Upper lobe of left lung (tissue), 6 donors: ENCODE results near the gene ZNF557. TPM values are rescaled to one million over a fixed set of nuclear protein-coding genes. Genes with fewer than 3 reads are reported as not detected.

Experiments used
- ATAC-seq, 2 donors: fragments of 200-7000 bp; cut with Tn5 transposase; one replicate each; pipeline ENCODE4 v1.9.1; 2022; ENCODE audit warnings: mild to moderate bottlenecking in 2 of 2, moderate library complexity in 2 of 2; ENCODE audit not compliant: low FRiP score in 2 of 2
- DNase-seq, 2 donors: peaks; one replicate each; pipeline ENCODE4 v3.0.0-alpha.2; 2019 to 2020
- H3K27ac ChIP-seq, 4 donors: fragments of 200-600 bp; sonication (generic); one replicate each; pipeline ENCODE4 v1.5.1; 2016 to 2019
- H3K27me3 ChIP-seq, 4 donors: fragments of 200-600 bp; sonication (generic); one replicate each; pipeline ENCODE4 v1.5.1; 2017 to 2019
- H3K36me3 ChIP-seq, 4 donors: fragments of 200-600 bp; sonication (generic); one replicate each; pipeline ENCODE4 v1.5.1; 2016 to 2019
- H3K4me1 ChIP-seq, 4 donors: fragments of 200-600 bp; sonication (generic); one replicate each; pipeline ENCODE4 v1.5.1; 2018 to 2019
- H3K4me3 ChIP-seq, 4 donors: fragments of 200-600 bp; sonication (generic); one replicate each; pipeline ENCODE4 v1.5.1; 2017 to 2019; ENCODE audit warnings: mild to moderate bottlenecking in 2 of 4, moderate library complexity in 1 of 4
- H3K9me3 ChIP-seq, 4 donors: fragments of 200-600 bp; sonication (generic); one replicate each; pipeline ENCODE4 v1.5.1; 2018 to 2019
- EP300 ChIP-seq, 4 donors: sonication (generic); formaldehyde crosslinking; IDR thresholded peaks; one replicate each; pipeline ENCODE4 v1.5.1; 2017; ENCODE audit warnings: antibody characterized with exemption in 4 of 4, control low read depth in 2 of 4
- POLR2A ChIP-seq, 4 donors: fragments of 450-650 bp; IDR thresholded peaks; one replicate each; pipeline ENCODE4 v1.5.1; 2016 to 2017; ENCODE audit warnings: antibody characterized with exemption in 4 of 4, mild to moderate bottlenecking in 2 of 4
- POLR2AphosphoS5 ChIP-seq, 2 donors: sonication (generic); formaldehyde crosslinking; IDR thresholded peaks; one replicate each; pipeline ENCODE4 v1.5.1; 2017; ENCODE audit warnings: antibody characterized with exemption in 2 of 2
- WGBS, 2 donors: methylation state at CpG; one replicate each; pipeline ENCODE4 v1.1.5; 2017 to 2018; 5-methylcytosine and 5-hydroxymethylcytosine counted together
- total RNA-seq, 6 donors: library from RNA; depleted of rRNA in 4 of 6; stranded (reverse); fragments of >200 nt in 4 of 6; gene quantifications; one replicate each; pipeline versions ENCODE4 v1.1.0 to v1.2.1, GENCODE V29; 2016 to 2021
- TF ChIP-seq, protein P1 (sequence below), 6 experiments: fragments of 450-650 bp in 4 of 6; fragments of 200-600 bp in 2 of 6; sonication (generic) in 2 of 6; IDR thresholded peaks; one replicate each; pipeline ENCODE4 v1.5.1; 2016 to 2019; ENCODE audit warnings: antibody characterized with exemption in 6 of 6
- donor health status: DM: no; HTN: no; CAD: no; lungs with moderate emphysema.
- donor health status: DM: no; HTN: yes; CAD: no; lungs with severe emphysema.

Gene ZNF557
- total RNA-seq, 6 donors from 2014 or later = 2.4 to 22.0 (median 9.9) TPM

DNA sequence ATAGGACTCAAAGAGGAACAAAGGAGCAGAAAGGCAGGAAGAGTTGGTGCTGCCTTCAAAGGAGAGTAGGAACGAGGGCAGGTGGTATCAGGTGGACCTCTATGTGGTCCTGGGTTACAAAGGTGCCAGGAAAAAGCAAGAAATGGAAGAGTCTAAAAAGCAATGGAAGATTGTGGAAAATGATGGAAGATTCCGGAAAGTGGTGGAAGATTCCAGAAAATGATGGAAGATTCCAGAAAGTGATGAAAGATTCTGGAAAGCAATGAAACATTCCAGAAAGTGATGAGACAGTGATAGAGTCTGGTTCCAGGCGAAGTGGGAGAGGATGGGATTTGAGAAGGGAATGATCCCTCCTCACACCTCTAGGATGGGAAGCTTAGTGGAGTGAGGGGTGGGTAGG, 55.3 kb downstream of the ZNF557 start:
- 67 to 76% methylated on average over 3 of the region's 3 CpGs for WGBS, 2 donors
- no peak overlapping the region for H3K4me3 ChIP-seq

DNA sequence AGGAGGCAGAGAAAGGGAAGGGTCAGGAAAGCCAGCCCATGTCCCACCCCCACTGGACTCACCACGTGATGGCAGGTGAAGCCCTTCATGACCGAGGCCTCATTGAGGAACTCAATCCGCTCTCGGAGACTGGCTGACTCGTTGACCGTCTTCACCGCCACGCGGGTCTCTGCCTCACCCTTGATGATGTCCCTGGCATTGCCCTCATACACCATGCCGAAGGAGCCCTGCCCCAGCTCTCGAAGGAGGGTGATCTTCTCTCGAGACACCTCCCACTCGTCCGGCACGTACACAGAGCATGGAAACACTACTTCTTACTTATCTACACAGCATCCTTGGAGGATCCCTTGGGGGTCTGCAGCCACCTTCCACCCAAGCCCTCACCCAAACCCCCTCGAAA, 55.7 kb downstream of the ZNF557 start:
- no peaks in the 10 kb centered on the region for H3K4me1 ChIP-seq
- TF ChIP-seq EP300 (IDR thresholded peaks at IDR 0.05) = no peak
- TF ChIP-seq POLR2A (IDR thresholded peaks at IDR 0.05) = no peak
- TF ChIP-seq, protein P1, sequence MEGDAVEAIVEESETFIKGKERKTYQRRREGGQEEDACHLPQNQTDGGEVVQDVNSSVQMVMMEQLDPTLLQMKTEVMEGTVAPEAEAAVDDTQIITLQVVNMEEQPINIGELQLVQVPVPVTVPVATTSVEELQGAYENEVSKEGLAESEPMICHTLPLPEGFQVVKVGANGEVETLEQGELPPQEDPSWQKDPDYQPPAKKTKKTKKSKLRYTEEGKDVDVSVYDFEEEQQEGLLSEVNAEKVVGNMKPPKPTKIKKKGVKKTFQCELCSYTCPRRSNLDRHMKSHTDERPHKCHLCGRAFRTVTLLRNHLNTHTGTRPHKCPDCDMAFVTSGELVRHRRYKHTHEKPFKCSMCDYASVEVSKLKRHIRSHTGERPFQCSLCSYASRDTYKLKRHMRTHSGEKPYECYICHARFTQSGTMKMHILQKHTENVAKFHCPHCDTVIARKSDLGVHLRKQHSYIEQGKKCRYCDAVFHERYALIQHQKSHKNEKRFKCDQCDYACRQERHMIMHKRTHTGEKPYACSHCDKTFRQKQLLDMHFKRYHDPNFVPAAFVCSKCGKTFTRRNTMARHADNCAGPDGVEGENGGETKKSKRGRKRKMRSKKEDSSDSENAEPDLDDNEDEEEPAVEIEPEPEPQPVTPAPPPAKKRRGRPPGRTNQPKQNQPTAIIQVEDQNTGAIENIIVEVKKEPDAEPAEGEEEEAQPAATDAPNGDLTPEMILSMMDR (IDR thresholded peaks at IDR 0.05) = no peak
- no peak for TF ChIP-seq POLR2AphosphoS5 (IDR thresholded peaks at IDR 0.05)
- ATAC-seq (no peak), DNase-seq (peak in 1 of 2 donors; percentile 19)
- H3K9me3 ChIP-seq = peaks cover 9 to 21% (median 15%) of the 10 kb centered on the region in 4 donors
- H3K4me3 ChIP-seq = no peak overlapping the region
- no peak overlapping the region for H3K27ac ChIP-seq
- H3K27me3 ChIP-seq = no peaks in the 10 kb centered on the region
- H3K36me3 ChIP-seq = peaks cover 41 to 85% (median 56%) of the 10 kb centered on the region in 4 donors
- WGBS, 2 donors = 95% methylated on average over 8 to 16 of the region's 16 CpGs

More for the DNA sequence above, 55.3 kb downstream of the ZNF557 start:
- ATAC-seq (no peak), DNase-seq (no peak)
- Histone ChIP-seq H3K9me3 (peaks cover 9 to 21% (median 15%) of the 10 kb centered on the region in 4 donors), H3K4me1 (no peaks in the 10 kb centered on the region), H3K27me3 (no peaks in the 10 kb centered on the region), H3K36me3 (peaks cover 41 to 85% (median 55%) of the 10 kb centered on the region in 4 donors), H3K27ac (no peak overlapping the region)
- TF ChIP-seq EP300 (IDR thresholded peaks at IDR 0.05) = no peak
- no peak for TF ChIP-seq POLR2AphosphoS5 (IDR thresholded peaks at IDR 0.05)
- no peak for TF ChIP-seq POLR2A (IDR thresholded peaks at IDR 0.05)
- TF ChIP-seq, protein P1 (IDR thresholded peaks at IDR 0.05) = no peak

DNA sequence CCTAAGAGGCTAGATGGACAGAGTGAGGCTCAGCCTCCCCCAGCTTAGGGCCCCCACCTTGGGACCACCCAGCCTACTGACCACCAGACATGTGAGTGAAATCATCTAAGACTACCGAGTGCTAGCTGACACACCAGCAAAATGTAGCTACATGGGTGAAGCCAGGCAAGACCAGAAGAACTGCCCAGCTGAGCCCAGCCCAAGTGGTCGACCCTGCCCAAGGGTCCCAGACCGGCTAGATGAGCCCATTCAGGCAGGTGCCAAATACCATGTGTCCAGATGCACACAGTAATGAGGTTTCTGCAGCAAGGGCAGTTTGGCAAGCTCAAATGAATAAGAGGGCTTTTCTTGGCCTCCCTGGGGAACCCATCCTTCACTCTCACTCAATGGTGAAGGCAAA, 56.6 kb downstream of the ZNF557 start:
- DNase-seq (no peak), ATAC-seq (no peak)
- WGBS, 2 donors = 100% methylated on average over 1 to 3 of the region's 3 CpGs
- Histone ChIP-seq H3K4me1 (no peaks in the 10 kb centered on the region), H3K27ac (no peak overlapping the region), H3K4me3 (no peak overlapping the region), H3K36me3 (peaks cover 37 to 83% (median 59%) of the 10 kb centered on the region in 4 donors), H3K27me3 (no peaks in the 10 kb centered on the region), H3K9me3 (peaks cover 9 to 21% (median 15%) of the 10 kb centered on the region in 4 donors)
- TF ChIP-seq POLR2AphosphoS5 (IDR thresholded peaks at IDR 0.05) (no peak), EP300 (IDR thresholded peaks at IDR 0.05) (no peak), POLR2A (IDR thresholded peaks at IDR 0.05) (no peak)
- TF ChIP-seq, protein P1 (IDR thresholded peaks at IDR 0.05) = no peak

DNA sequence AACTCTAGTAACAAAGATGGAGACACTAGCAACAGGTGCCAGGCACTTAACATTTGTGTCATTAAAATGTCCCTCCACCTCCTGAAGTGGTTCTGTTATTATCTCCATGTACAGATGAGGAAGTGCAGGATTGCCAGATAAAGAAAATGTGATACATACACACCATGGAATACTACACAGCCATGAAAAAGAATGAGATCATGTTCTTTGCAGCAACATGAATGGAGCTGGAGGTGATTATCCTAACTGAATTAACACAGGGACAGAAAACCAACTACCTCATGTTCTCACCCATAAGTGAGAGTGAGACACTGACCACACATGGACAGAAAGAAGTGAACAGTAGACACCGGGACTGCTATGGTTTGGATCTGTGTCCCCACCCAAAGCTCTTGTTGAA, 60.5 kb downstream of the ZNF557 start:
- WGBS, 2 donors = 100% methylated on average over 1 of the region's 1 CpG
- ATAC-seq (no peak), DNase-seq (no peak)
- Histone ChIP-seq H3K27me3 (no peaks in the 10 kb centered on the region), H3K4me3 (no peak overlapping the region), H3K36me3 (peaks cover 25 to 70% (median 49%) of the 10 kb centered on the region in 4 donors), H3K9me3 (peaks cover 9 to 21% (median 14%) of the 10 kb centered on the region in 4 donors), H3K27ac (no peak overlapping the region), H3K4me1 (no peaks in the 10 kb centered on the region)
- TF ChIP-seq EP300 (IDR thresholded peaks at IDR 0.05) (no peak), POLR2A (IDR thresholded peaks at IDR 0.05) (no peak), POLR2AphosphoS5 (IDR thresholded peaks at IDR 0.05) (no peak)
- TF ChIP-seq, protein P1 (IDR thresholded peaks at IDR 0.05) = no peak

DNA sequence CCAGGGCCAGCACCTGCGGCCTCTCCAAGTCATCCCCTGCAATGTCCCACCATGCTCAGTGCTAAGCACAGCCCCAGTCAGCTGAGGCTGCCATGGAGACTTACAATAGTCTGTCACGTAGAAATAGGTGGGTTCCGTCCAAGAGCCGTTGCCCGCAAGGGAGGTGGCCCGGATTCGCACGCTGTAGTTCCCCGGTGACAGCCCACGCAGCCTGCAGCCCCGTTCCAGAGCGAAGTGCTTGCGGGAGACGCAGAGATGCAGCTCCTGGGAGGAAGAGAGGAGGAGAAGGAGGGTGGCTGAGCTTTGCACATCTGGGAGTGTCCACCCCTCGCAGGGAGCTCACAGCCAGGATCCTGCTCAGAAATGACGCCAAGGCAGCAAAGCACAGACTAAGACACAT, 62.6 kb downstream of the ZNF557 start:
- no peaks in the 10 kb centered on the region for H3K27me3 ChIP-seq
- H3K4me1 ChIP-seq = no peaks in the 10 kb centered on the region
- H3K4me3 ChIP-seq = no peak overlapping the region
- H3K9me3 ChIP-seq = peaks cover 0 to 3% (median 0%) of the 10 kb centered on the region in 4 donors
- peak in 1 of 2 donors; percentile 49 for DNase-seq
- H3K27ac ChIP-seq = no peak overlapping the region
- WGBS, 2 donors = 94 to 97% methylated on average over 16 of the region's 16 CpGs
- no peak for TF ChIP-seq POLR2AphosphoS5 (IDR thresholded peaks at IDR 0.05)
- no peak for TF ChIP-seq POLR2A (IDR thresholded peaks at IDR 0.05)
- TF ChIP-seq EP300 (IDR thresholded peaks at IDR 0.05) = no peak
- TF ChIP-seq, protein P1 (IDR thresholded peaks at IDR 0.05) = no peak
- H3K36me3 ChIP-seq = peaks cover 7 to 49% (median 29%) of the 10 kb centered on the region in 4 donors
- no peak for ATAC-seq
